Measurements from ENCODE around the gene PRR18.

The PRR18 gene, protein sequence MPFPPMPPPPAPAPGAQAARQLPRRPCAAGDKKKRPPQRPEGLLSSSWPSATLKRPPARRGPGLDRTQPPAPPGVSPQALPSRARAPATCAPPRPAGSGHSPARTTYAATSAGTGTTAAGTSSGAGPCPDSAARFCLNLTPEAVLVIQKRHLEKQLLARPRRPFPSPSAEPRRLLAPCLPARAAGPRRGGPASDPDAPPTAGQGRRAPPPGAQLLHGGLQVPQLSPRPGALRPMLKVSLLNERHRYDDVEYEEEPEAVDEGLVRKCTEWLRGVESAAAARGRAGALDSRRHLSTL

DNA sequence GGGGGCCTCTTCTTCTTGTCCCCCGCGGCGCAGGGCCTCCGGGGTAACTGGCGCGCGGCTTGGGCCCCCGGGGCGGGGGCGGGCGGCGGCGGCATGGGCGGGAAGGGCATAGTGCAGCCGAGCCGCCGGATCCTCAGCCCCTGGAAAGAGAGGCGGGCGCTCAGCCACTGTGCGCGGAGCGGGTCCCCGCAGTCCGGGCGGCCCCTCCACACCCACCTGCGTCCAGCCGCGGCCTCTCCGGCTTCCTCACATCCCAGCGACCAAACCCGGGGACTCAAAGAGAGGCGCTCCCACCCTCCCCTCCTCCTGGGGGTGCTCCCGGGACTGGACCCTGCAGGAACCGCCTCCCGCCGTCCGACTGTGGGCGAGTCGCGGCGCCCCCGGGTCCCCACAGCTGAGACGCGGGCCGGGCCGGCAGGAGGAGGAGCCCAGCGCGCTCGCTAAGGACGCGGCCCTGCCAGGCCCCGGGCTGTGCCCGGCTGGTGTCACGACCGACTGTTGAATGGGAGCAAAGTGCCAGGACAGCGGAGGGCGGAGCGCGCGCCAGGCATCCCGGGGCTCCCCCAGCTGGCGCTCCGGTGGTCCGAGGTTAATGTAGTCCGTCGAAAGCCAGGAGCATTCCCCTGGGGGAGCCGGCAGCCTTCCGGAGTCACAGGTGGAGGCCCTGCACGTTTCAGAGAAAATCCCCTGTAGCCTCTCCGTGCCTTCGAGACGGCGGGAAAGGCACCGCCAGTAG, at the start of gene PRR18:
Gene PRR18 (minus strand): TSS at position 360 of the 736 bp plus-strand sequence. CDS start 250 bp downstream, at position 110.
- Histone ChIP-seq H2AFZ (ENCODE audit: low read depth) (no peak within 1 kb of the TSS), H3K27ac (no peak within 1 kb of the TSS), H3K9ac (no peak within 1 kb of the TSS)

DNA sequence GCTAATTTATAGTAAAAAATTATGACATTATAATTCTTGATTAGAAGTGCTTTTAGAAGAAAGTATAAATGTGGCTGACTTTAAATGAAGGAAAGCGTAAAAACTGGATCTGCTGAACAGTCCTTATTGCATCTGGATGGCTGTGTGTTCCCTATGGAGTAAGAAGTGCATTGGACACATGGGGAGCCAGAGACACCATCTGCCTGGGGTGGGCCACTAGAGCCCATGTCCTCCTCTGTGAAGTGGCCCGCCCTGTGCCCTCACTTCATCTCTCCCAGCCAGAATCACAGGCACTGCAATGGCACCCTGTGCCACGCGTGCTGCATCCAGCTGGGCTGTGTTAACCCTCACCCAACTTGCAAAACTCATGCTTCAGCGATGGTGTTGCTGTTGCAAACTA, 47.4 kb upstream of the PRR18 start:
- H3K27ac ChIP-seq = no peak overlapping the region
- H3K79me2 ChIP-seq (ENCODE audit: insufficient read depth, low read depth) = no peaks in the 10 kb centered on the region
- H4K20me1 ChIP-seq (ENCODE audit: insufficient read depth) = no peaks in the 10 kb centered on the region
- H3K36me3 ChIP-seq (ENCODE audit: insufficient read depth) = no peaks in the 10 kb centered on the region
- H3K9ac ChIP-seq = no peak overlapping the region
- no peak overlapping the region for H3K4me2 ChIP-seq
- H3K4me3 ChIP-seq (IDR thresholded peaks at IDR 0.05; ENCODE audit: insufficient read depth, low read depth, low read length) = no peak overlapping the region
- no peaks in the 10 kb centered on the region for H3K27me3 ChIP-seq (ENCODE audit: insufficient read depth, low read depth)
- H2AFZ ChIP-seq (ENCODE audit: low read depth) = no peak overlapping the region
- H3K4me1 ChIP-seq (ENCODE audit: low read depth, poor library complexity, severe bottlenecking) = no peaks in the 10 kb centered on the region
- TF ChIP-seq, protein P1, sequence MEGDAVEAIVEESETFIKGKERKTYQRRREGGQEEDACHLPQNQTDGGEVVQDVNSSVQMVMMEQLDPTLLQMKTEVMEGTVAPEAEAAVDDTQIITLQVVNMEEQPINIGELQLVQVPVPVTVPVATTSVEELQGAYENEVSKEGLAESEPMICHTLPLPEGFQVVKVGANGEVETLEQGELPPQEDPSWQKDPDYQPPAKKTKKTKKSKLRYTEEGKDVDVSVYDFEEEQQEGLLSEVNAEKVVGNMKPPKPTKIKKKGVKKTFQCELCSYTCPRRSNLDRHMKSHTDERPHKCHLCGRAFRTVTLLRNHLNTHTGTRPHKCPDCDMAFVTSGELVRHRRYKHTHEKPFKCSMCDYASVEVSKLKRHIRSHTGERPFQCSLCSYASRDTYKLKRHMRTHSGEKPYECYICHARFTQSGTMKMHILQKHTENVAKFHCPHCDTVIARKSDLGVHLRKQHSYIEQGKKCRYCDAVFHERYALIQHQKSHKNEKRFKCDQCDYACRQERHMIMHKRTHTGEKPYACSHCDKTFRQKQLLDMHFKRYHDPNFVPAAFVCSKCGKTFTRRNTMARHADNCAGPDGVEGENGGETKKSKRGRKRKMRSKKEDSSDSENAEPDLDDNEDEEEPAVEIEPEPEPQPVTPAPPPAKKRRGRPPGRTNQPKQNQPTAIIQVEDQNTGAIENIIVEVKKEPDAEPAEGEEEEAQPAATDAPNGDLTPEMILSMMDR (conservative IDR thresholded peaks at IDR 0.05; ENCODE audit: low read depth, low read length) = no peak

More for the DNA sequence above, at the start of gene PRR18:
- H3K4me2 ChIP-seq = no peak within 1 kb of the TSS
- no peaks in the 10 kb centered on the region for H3K27me3 ChIP-seq (ENCODE audit: insufficient read depth, low read depth)
- no peaks in the 10 kb centered on the region for H3K4me1 ChIP-seq (ENCODE audit: low read depth, poor library complexity, severe bottlenecking)
- no peaks in the 10 kb centered on the region for H4K20me1 ChIP-seq (ENCODE audit: insufficient read depth)
- H3K4me3 ChIP-seq (IDR thresholded peaks at IDR 0.05; ENCODE audit: insufficient read depth, low read depth, low read length) = no peak within 1 kb of the TSS
- H3K79me2 ChIP-seq (ENCODE audit: insufficient read depth, low read depth) = no peaks in the 10 kb centered on the region
- no peaks in the 10 kb centered on the region for H3K36me3 ChIP-seq (ENCODE audit: insufficient read depth)
- TF ChIP-seq, protein P1 (conservative IDR thresholded peaks at IDR 0.05; ENCODE audit: low read depth, low read length) = no peak

DNA sequence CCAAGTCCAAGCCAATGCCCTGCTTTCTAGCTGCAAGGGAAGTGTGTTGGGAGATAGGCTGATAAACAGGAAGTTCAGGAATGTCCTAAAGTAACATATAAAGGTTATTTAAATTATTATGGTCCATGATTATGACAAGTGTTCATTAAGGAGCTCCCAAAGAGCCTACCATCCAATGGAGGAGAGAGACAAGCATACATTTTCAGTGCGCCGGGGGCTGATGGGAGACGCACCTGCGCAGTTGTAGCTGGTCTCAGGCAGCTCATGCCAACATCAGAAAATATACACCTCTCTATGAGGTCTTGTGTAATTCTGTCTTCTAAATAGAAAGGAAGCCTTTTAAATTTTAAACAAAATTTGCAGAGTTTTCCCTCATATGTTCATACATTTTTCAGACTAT, 46.8 kb upstream of the PRR18 start:
- H3K36me3 ChIP-seq (ENCODE audit: insufficient read depth) = no peaks in the 10 kb centered on the region
- no peaks in the 10 kb centered on the region for H3K27me3 ChIP-seq (ENCODE audit: insufficient read depth, low read depth)
- no peak overlapping the region for H2AFZ ChIP-seq (ENCODE audit: low read depth)
- TF ChIP-seq, protein P1 (conservative IDR thresholded peaks at IDR 0.05; ENCODE audit: low read depth, low read length) = no peak
- no peaks in the 10 kb centered on the region for H3K79me2 ChIP-seq (ENCODE audit: insufficient read depth, low read depth)
- H4K20me1 ChIP-seq (ENCODE audit: insufficient read depth) = no peaks in the 10 kb centered on the region
- H3K4me1 ChIP-seq (ENCODE audit: low read depth, poor library complexity, severe bottlenecking) = no peaks in the 10 kb centered on the region
- H3K9ac ChIP-seq = no peak overlapping the region
- H3K4me2 ChIP-seq = no peak overlapping the region
- H3K27ac ChIP-seq = no peak overlapping the region
- H3K4me3 ChIP-seq (IDR thresholded peaks at IDR 0.05; ENCODE audit: insufficient read depth, low read depth, low read length) = no peak overlapping the region

DNA sequence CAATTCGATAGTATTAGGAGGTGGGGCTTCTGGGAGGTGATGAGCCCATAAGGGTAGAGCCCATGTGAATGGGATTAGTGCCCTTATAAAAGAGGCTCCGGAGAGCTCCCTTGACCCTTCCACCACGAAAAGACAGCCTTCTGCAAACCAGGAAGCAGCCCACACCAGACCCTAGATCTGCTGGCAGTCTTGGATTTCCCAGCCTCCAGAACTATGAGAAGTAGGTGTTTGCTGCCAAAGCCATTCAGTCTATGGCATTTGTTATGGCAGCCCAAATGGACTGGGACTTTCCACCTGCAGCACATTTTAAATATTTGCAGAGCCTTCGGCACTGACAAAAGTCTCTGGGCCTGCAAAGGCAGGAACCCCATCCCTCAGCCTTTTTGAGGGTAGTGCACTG, 46.0 kb upstream of the PRR18 start:
- no peak overlapping the region for H3K4me3 ChIP-seq (IDR thresholded peaks at IDR 0.05; ENCODE audit: insufficient read depth, low read depth, low read length)
- no peak overlapping the region for H3K9ac ChIP-seq
- H3K4me2 ChIP-seq = no peak overlapping the region
- no peaks in the 10 kb centered on the region for H3K27me3 ChIP-seq (ENCODE audit: insufficient read depth, low read depth)
- H3K79me2 ChIP-seq (ENCODE audit: insufficient read depth, low read depth) = no peaks in the 10 kb centered on the region
- H3K27ac ChIP-seq = no peak overlapping the region
- H3K4me1 ChIP-seq (ENCODE audit: low read depth, poor library complexity, severe bottlenecking) = no peaks in the 10 kb centered on the region
- H2AFZ ChIP-seq (ENCODE audit: low read depth) = no peak overlapping the region
- no peaks in the 10 kb centered on the region for H4K20me1 ChIP-seq (ENCODE audit: insufficient read depth)
- TF ChIP-seq, protein P1 (conservative IDR thresholded peaks at IDR 0.05; ENCODE audit: low read depth, low read length) = no peak
- no peaks in the 10 kb centered on the region for H3K36me3 ChIP-seq (ENCODE audit: insufficient read depth)

All from KMS-11 (cell line).